CD4-positive, alpha-beta T cell treated with Interleukin-17A for 4 hours (primary cell): ENCODE measurements around the gene CGGBP1.
A peak's percentile ranks its signal among the peaks of the same experiment; 100 is the strongest.

Experiments
- DNase-seq: peaks from one replicate; pipeline ENCODE4 v3.0.0-alpha.2; 2020; ENCODE audit warnings: mixed read lengths

CGGBP1 gene

GRCh38 chr3:88058581-88059379 lies at the start of gene CGGBP1, which contains the start of gene ZNF654:
TSS of gene CGGBP1 (minus strand) at chr3:88059005. CDS start at chr3:88055976, 3,029 bp downstream.
TSS of gene ZNF654 (plus strand) at chr3:88059255. CDS start at chr3:88059320, 65 bp downstream.
- peak; percentile 99 for DNase-seq

- no peak for DNase-seq
Measured at GRCh38 chr3:88105325-88105724, 46.5 kb upstream of the CGGBP1 start.

GRCh38 chr3:88101142-88101541 lies 42.3 kb upstream of the CGGBP1 start:
- DNase-seq: no peak

- no peak for DNase-seq
Measured at GRCh38 chr3:88093266-88093665, 34.5 kb upstream of the CGGBP1 start.

- DNase-seq: no peak
Measured at GRCh38 chr3:88092270-88092669, 33.5 kb upstream of the CGGBP1 start.

GRCh38 chr3:88090681-88091080 lies 31.9 kb upstream of the CGGBP1 start:
- DNase-seq: no peak

GRCh38 chr3:88084097-88084501 lies 25.3 kb upstream of the CGGBP1 start:
- no peak for DNase-seq

GRCh38 chr3:88082854-88083253 lies 24.0 kb upstream of the CGGBP1 start:
- no peak for DNase-seq

GRCh38 chr3:88078932-88079331 lies 20.1 kb upstream of the CGGBP1 start:
- no peak for DNase-seq

- no peak for DNase-seq
Measured at GRCh38 chr3:88076712-88077111, 17.9 kb upstream of the CGGBP1 start.

- DNase-seq: no peak
Measured at GRCh38 chr3:88075497-88075896, 16.7 kb upstream of the CGGBP1 start.

- DNase-seq: no peak
Measured at GRCh38 chr3:88075072-88075471, 16.3 kb upstream of the CGGBP1 start.

GRCh38 chr3:88061746-88062145 lies 2.9 kb upstream of the CGGBP1 start:
- DNase-seq: no peak

GRCh38 chr3:88059380-88060170 lies 770 bp upstream of the CGGBP1 start:
- no peak for DNase-seq

- DNase-seq: no peak
Measured at GRCh38 chr3:88058306-88058580, 562 bp downstream of the CGGBP1 start.

- DNase-seq: no peak
Measured at GRCh38 chr3:88057630-88058305, 1.0 kb downstream of the CGGBP1 start.

GRCh38 chr3:88046766-88047165 lies 12.0 kb downstream of the CGGBP1 start:
- DNase-seq: no peak

- no peak for DNase-seq
Measured at GRCh38 chr3:88044411-88044810, 14.4 kb downstream of the CGGBP1 start.

GRCh38 chr3:88041005-88041404 lies 17.8 kb downstream of the CGGBP1 start:
- no peak for DNase-seq

GRCh38 chr3:88040529-88040928 lies 18.3 kb downstream of the CGGBP1 start:
- no peak for DNase-seq

GRCh38 chr3:88038566-88038965 lies 20.2 kb downstream of the CGGBP1 start:
- no peak for DNase-seq

- DNase-seq: no peak
Measured at GRCh38 chr3:88036221-88036620, 22.6 kb downstream of the CGGBP1 start.

- no peak for DNase-seq
Measured at GRCh38 chr3:88034491-88035275, 24.1 kb downstream of the CGGBP1 start.
